GM23248 (cell line): ENCODE measurements around the gene SORL1-AS1.
A peak's percentile ranks its signal among the peaks of the same experiment; 100 is the strongest.

Source experiments
- DNase-seq: peaks from one replicate; pipeline ENCODE4 v3.0.0-alpha.2; 2015
- H2AFZ ChIP-seq: fragments of 200-600 bp; sonication (generic); 2 replicates; pipeline ENCODE4 v1.6.1; 2016; ENCODE audit warnings: antibody characterized with exemption
- H3F3A ChIP-seq: fragments of 200-600 bp; sonication (generic); 2 replicates; pipeline ENCODE4 v1.6.1; 2016; ENCODE audit warnings: mild to moderate bottlenecking, antibody characterized with exemption, mixed run types; ENCODE audit not compliant: insufficient read depth
- H3K27ac ChIP-seq: fragments of 200-600 bp; sonication (generic); 2 replicates; pipeline ENCODE4 v1.5.1; 2016; ENCODE audit warnings: mild to moderate bottlenecking
- H3K27me3 ChIP-seq: fragments of 200-600 bp; sonication (generic); replicated peaks from 2 replicates; pipeline ENCODE4 v1.6.1; 2016; ENCODE audit warnings: mild to moderate bottlenecking; ENCODE audit not compliant: insufficient read depth
- H3K36me3 ChIP-seq: fragments of 200-600 bp; sonication (generic); 2 replicates; pipeline ENCODE4 v1.6.1; 2016; ENCODE audit warnings: low read depth, mild to moderate bottlenecking
- H3K4me1 ChIP-seq: fragments of 200-600 bp; sonication (generic); 2 replicates; pipeline ENCODE4 v1.6.1; 2016; ENCODE audit warnings: mild to moderate bottlenecking; ENCODE audit not compliant: insufficient read depth
- H3K4me2 ChIP-seq: fragments of 200-600 bp; sonication (generic); one replicate; pipeline ENCODE4 v1.6.1; 2016; ENCODE audit warnings: mild to moderate bottlenecking; ENCODE audit not compliant: unreplicated experiment
- H3K4me3 ChIP-seq: fragments of 200-600 bp; sonication (generic); 2 replicates; pipeline ENCODE4 v1.5.1; 2016; ENCODE audit warnings: mild to moderate bottlenecking
- H3K79me2 ChIP-seq: fragments of 200-600 bp; sonication (generic); 2 replicates; pipeline ENCODE4 v1.6.1; 2016; ENCODE audit warnings: mild to moderate bottlenecking; ENCODE audit not compliant: insufficient read depth
- H3K9ac ChIP-seq: fragments of 200-600 bp; sonication (generic); 2 replicates; pipeline ENCODE4 v1.6.1; 2016; ENCODE audit warnings: mild to moderate bottlenecking
- H3K9me2 ChIP-seq: fragments of 200-600 bp; sonication (generic); 2 replicates; pipeline ENCODE4 v1.6.1; 2016; ENCODE audit warnings: mixed run types, mild to moderate bottlenecking, moderate library complexity; ENCODE audit not compliant: insufficient read depth
- H3K9me3 ChIP-seq: fragments of 200-600 bp; sonication (generic); one replicate; pipeline ENCODE4 v1.6.1; 2017; ENCODE audit warnings: low read depth
- H4K20me1 ChIP-seq: fragments of 200-600 bp; sonication (generic); 2 replicates; pipeline ENCODE4 v1.6.0; 2016; ENCODE audit not compliant: insufficient read depth
- EZH2 ChIP-seq: fragments of 200-600 bp; sonication (generic); IDR thresholded peaks from 2 replicates; pipeline ENCODE4 v1.6.1; 2018; ENCODE audit warnings: antibody characterized with exemption, mild to moderate bottlenecking; ENCODE audit not compliant: insufficient read depth, poor library complexity, severe bottlenecking
- EZH2phosphoT487 ChIP-seq: fragments of 200-600 bp; sonication (generic); IDR thresholded peaks from 2 replicates; pipeline ENCODE4 v1.6.1; 2018; ENCODE audit warnings: antibody characterized with exemption, moderate library complexity, mild to moderate bottlenecking, low read depth; ENCODE audit not compliant: insufficient read depth
- WGBS, 2 experiments: methylation state at CpG; one replicate each; pipeline ENCODE4 v1.1.6; 2015 to 2017; ENCODE audit warnings: low lambda C conversion rate in 2 of 2, low coverage in 1 of 2; ENCODE audit errors: missing lambda C conversion rate in 2 of 2; 5-methylcytosine and 5-hydroxymethylcytosine counted together
- in situ Hi-C: fragments of 300-500 bp; cut with MboI; formaldehyde crosslinking; loops from 2 replicates; pipeline ENCODE4 v1.15.0; 2020

The SORL1-AS1 gene

GRCh38 chr11:121467965-121468364 lies 15.2 kb upstream of the SORL1-AS1 start:
- 21 to 28% methylated on average over 10 of the region's 10 CpGs for WGBS, 2 experiments
- Histone ChIP-seq H3K4me1 (peaks cover 40% of the 10 kb centered on the region), H3K36me3 (no peaks in the 10 kb centered on the region), H3F3A (peaks cover 43% of the 10 kb centered on the region), H3K79me2 (no peaks in the 10 kb centered on the region), H2AFZ (peak overlapping the region; percentile 27; the same call in 1 of the 2 replicates), H3K9me3 (no peaks in the 10 kb centered on the region), H3K9me2 (no peaks in the 10 kb centered on the region), H4K20me1 (no peaks in the 10 kb centered on the region), H3K27me3 (no peaks in the 10 kb centered on the region), H3K27ac (no peak overlapping the region), H3K9ac (no peak overlapping the region), H3K4me2 (peak overlapping the region; percentile 56), H3K4me3 (no peak overlapping the region)
- TF ChIP-seq EZH2, result no peak
- no peak for TF ChIP-seq EZH2phosphoT487
- in situ Hi-C loops, result no loop called here
- DNase-seq, result peak; percentile 24

- Histone ChIP-seq H4K20me1 (no peaks in the 10 kb centered on the region), H2AFZ (peak overlapping the region; percentile 27; the same call in 1 of the 2 replicates), H3K4me1 (peaks cover 40% of the 10 kb centered on the region), H3K9ac (no peak overlapping the region), H3K36me3 (no peaks in the 10 kb centered on the region), H3K9me3 (no peaks in the 10 kb centered on the region), H3K4me2 (peak overlapping the region; percentile 56), H3K27me3 (no peaks in the 10 kb centered on the region), H3K79me2 (no peaks in the 10 kb centered on the region), H3K27ac (no peak overlapping the region), H3K4me3 (no peak overlapping the region), H3K9me2 (no peaks in the 10 kb centered on the region), H3F3A (peaks cover 40% of the 10 kb centered on the region)
- in situ Hi-C loops, result no loop called here
- no peak for DNase-seq
- WGBS, 2 experiments, result 25 to 34% methylated on average over 2 of the region's 2 CpGs
- TF ChIP-seq EZH2phosphoT487 (no peak), EZH2 (no peak)
Observed at GRCh38 chr11:121467471-121467870, 14.7 kb upstream of the SORL1-AS1 start.

GRCh38 chr11:121466063-121466794 lies 13.5 kb upstream of the SORL1-AS1 start:
- TF ChIP-seq EZH2 (no peak), EZH2phosphoT487 (no peak)
- peaks cover 40% of the 10 kb centered on the region for H3F3A ChIP-seq
- H3K9me2 ChIP-seq, result no peaks in the 10 kb centered on the region
- peak; percentile 99 for DNase-seq
- peak overlapping the region; percentile 56 for H3K4me2 ChIP-seq
- peaks cover 40% of the 10 kb centered on the region for H3K4me1 ChIP-seq
- no peaks in the 10 kb centered on the region for H3K9me3 ChIP-seq
- H3K79me2 ChIP-seq, result no peaks in the 10 kb centered on the region
- no peak overlapping the region; the same call in 1 of the 2 replicates for H3K27ac ChIP-seq
- peak overlapping the region; percentile 55; the same call in 1 of the 2 replicates for H3K4me3 ChIP-seq
- no peak overlapping the region; the same call in 1 of the 2 replicates for H2AFZ ChIP-seq
- H4K20me1 ChIP-seq, result no peaks in the 10 kb centered on the region
- H3K36me3 ChIP-seq, result no peaks in the 10 kb centered on the region
- in situ Hi-C loops, result no loop called here
- WGBS, 2 experiments, result 16 to 17% methylated on average over 8 of the region's 8 CpGs
- H3K27me3 ChIP-seq, result no peaks in the 10 kb centered on the region
- H3K9ac ChIP-seq, result no peak overlapping the region

GRCh38 chr11:121465709-121466062 lies 12.9 kb upstream of the SORL1-AS1 start:
- no peak overlapping the region for H3K4me3 ChIP-seq
- H3K36me3 ChIP-seq, result no peaks in the 10 kb centered on the region
- H2AFZ ChIP-seq, result no peak overlapping the region
- no peak for DNase-seq
- no peak overlapping the region for H3K27ac ChIP-seq
- WGBS, 2 experiments, result 74 to 76% methylated on average over 8 of the region's 8 CpGs
- in situ Hi-C loops, result no loop called here
- no peaks in the 10 kb centered on the region for H3K9me3 ChIP-seq
- H3F3A ChIP-seq, result peaks cover 40% of the 10 kb centered on the region
- H3K79me2 ChIP-seq, result no peaks in the 10 kb centered on the region
- no peak overlapping the region for H3K9ac ChIP-seq
- no peaks in the 10 kb centered on the region for H4K20me1 ChIP-seq
- no peak for TF ChIP-seq EZH2
- no peak for TF ChIP-seq EZH2phosphoT487
- no peaks in the 10 kb centered on the region for H3K9me2 ChIP-seq
- H3K4me2 ChIP-seq, result peak overlapping the region; percentile 56
- H3K27me3 ChIP-seq, result no peaks in the 10 kb centered on the region
- peaks cover 40% of the 10 kb centered on the region for H3K4me1 ChIP-seq
